COLO668 (cell line): ENCODE results near the gene ARPC5.
"Not testable (repeated sequence)": the region's sequence is repeated elsewhere in the genome, so short reads cannot be mapped to it uniquely, and the experiment has no call there.

ENCODE experiments used
- DNase-seq: peaks from one replicate; lab custom pipeline; 2025; ENCODE audit not compliant: unreplicated experiment; lab: John Stamatoyannopoulos, UW

Gene ARPC5

DNA sequence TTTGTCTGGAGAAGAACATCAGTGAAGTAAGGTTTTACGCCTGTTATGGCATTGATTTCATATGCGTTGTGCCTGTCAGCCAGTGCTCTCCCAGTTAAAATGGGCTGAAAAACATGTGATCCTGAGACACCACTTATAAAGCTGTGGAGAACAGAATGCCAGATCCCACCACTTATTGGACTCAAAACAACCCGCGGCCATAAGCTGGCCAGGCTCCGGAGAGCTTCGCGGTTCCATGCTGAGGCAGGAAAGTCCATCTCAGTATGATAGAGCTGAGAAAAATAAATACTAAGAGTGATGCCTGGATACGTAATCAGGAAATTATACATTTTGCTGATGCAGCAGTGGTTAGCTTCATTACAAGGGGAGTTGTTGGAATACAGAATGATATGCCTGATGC is 12.5 kb upstream of the ARPC5 start:
- DNase-seq, result no peak

DNA sequence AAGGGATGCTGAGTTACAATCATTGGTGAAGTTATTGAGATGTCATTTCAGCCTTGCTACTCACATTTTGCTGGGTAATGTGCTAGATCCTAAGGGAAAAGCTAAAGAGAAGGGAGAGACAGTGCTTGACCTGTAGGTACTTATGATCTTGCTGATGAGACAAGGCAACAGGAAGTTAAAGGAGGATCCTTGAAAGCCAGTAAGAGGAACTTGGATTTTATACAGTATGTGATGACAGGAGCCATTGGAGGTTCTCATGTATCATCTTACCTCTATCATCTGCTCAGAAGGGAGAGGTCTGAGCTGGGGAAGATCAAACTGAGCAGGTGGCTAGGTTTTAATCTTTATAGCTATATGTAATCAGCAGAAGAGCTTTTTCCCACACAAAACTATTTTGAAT is 11.2 kb upstream of the ARPC5 start:
- DNase-seq, result no peak

DNA sequence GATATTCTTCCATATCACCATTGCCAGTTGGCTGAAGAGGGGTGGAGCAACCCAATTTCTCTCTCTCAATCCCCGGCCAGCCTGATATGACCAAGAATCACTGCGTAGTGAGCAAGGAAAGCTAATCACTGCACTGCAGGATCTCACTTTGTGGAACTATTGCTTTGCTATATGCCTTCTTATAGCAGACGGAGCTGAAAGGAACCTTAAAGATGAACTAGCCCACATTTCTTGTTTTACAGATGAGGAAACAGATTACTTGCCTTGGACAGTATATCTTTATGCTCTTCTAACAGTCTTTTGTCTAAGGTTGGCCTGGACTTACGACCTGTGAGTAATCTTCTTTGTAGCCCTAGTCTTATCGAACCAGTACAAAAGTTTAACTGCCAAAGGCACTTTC is 9.9 kb upstream of the ARPC5 start:
- no peak for DNase-seq

DNA sequence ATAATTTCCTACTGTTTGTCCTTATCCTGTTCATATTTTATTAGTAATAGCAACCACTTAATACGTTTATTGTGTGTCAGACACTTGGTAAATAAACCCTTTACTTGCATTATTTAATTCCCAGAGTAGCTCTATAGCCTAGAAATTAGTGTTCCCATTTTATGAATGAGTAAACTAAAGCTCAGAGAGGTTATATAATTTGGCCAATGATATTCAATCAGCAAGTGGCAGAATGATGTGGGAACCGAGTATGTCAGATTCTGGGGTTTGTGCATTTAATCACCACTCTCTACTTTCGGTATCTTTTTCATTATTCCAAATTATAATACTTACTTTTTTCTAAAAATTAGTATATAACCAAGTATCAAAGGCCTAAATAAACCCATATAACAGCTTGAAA is 6.6 kb upstream of the ARPC5 start:
- DNase-seq, result no peak

DNA sequence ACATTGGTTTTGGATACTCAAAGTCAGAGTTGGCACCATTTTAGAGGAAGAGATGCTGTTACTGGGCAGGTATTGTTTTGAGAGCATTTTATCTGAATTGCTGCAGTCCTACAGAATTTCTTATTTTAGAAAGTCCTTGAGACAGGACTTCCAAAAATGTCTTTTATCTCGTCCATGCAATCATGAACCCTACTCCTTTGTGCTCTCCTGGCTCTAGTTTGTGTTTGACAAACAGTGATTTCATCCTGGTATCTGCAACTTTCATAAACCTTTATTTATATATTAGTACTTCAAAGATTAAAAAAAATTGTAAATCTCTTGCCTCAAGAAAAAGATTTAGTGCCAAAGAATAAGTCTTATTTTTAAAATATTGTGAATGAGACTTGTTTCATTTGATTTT is 4.6 kb upstream of the ARPC5 start:
- DNase-seq, result no peak

DNA sequence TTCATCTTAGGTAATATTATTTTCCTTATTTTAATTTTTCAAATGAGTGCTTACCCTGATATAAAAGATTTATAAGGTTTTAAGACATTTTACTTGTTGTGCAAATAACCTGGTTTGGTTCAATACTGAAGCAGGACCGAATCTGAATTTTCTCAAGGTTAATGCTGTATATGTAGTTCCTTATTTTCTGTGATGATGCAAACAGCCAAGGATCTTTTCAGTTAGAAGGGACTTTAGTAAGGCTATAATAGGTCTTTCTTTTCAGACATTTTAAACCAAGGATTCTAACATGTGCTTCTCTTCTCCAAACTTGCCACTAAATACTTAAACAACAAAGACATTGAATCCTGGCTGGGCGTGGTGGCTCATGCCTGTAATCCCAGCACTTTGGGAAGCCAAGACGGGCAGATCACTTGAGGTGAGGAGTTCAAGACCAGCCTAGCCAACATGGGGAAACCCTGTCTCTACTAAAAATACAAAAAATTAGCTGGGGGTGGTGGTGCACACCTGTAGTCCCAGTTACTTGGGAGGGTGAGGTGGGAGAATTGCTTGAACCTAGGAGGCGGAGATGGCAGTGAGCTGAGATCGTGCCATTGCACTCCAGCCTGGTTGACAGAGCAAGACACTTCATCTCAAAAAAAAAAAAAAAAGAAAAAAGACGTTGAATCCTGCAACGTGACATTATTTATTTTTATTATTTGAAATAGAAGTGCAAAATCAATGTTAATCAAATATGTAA is 3.2 kb upstream of the ARPC5 start:
- DNase-seq, result no peak

DNA sequence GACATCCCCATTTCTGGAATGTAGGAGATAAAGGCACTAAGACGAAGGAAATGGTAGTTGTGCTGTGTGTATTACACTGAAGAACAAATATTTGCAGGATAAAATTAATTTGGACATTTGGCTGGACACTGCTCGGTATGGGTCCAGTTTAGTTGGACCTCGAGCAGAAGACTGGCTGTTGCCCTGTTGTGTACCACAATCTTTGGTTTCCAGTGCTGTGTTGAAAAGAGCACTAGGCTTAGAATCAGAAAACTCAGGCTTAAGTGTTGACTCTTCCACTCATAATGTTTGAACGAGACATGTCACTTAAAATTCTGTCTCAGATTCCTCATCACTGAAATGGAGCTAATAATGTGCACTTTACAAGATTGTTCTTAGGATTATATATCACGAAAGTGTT is 1.2 kb upstream of the ARPC5 start:
- no peak for DNase-seq

DNA sequence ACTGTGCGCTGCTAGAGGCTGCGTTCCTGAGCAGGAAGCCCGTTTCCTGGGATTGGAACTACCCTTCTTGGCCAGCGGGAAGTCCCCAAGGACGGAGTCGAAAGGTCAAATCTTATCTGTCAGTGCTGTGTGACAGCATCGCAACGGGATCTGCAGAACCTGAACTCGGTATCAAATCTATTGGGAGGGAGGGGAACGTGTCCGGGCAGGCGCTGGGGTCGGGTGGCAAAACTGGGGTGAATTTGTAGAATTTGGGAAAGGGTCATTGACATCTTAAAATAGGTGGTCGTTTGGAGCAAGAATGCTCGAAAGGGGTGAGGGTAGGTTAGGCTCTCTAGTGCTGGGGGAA is 725 bp upstream of the ARPC5 start:
- no peak for DNase-seq

DNA sequence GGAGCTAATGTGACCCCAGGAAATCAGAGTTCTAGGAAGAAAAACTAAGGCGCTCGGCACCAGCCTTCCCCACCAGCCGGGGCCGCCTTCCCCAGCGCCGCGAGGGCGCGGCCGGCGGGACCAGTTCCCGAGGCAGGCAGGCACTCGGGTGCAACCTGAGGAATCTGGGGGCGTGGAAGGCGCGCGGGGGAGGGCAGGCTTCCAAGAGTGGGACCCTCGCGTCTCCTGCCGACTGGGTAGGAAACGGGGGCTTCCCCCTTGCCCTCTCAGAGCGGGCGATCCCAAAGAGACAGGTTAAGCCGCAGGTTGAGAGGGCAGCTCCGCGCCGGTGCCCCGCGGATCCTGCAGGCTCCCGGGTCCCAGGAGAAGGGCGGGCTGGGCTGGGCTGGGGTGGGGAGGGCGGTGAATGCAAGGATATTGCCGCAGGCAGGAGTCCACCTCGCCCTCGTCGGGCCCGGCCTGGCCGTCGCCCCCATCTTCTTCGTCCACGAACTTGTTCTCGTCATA is 431 bp downstream of the ARPC5 start:
- DNase-seq, result peak; percentile 73

DNA sequence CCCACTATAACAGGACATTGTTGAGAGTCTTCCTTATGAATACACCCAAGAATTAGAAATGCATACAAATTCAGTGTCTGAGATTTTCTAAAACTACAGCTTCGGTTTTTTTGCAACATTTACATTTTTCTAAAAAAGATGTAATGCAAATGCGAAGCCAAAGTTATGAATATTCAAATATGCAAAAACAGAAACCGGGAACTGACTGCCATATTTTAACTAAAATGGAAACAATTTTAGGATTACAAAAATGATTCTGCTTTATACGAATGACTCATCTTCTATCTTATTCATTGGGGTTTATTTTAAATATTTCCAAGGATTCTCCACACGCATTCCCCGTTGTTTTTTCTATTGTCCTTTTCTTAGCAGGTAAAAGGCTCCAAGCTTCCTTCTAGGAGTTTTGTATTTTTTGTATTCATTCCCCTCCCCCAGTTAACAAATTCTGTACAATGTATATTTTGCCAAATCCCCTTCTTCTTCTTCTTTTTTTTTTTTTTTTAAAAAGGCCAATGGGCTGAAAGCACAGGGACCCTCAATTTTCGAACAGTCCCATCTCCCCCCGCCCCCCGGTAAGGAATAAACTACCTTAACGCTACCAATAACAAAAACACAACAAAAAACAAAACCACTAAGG is 1.0 kb downstream of the ARPC5 start:
- DNase-seq, result no peak

DNA sequence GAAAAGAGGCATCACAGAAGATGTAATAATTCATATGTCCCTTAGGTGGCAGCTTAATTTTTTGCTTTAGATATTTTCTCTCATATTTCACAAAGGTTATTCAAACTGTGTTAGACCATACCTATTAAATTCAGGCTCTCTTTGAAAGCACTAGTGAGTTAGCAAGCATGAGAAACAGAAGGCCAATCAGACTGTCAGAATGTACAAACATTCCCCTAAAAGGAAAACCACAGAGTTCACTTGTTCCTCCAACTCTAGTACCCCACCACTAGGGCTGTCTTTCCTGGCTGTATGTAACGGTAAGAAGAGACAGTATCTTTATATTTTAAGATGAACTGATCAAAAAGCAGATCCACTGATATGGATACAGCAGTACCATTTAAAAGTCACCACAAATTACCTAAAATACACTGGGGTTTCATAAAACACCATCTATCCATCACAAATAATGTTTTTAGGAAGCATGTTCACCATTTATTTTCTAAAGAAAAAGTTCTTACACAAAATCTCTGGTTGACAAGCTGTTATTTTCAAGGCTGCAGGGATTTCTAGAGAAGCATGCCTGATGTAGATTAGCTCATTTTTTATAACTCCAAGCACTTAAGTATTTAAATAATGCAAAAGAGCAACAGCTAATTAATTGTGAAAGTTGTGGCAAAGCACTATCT is 1.8 kb downstream of the ARPC5 start:
- DNase-seq, result no peak

DNA sequence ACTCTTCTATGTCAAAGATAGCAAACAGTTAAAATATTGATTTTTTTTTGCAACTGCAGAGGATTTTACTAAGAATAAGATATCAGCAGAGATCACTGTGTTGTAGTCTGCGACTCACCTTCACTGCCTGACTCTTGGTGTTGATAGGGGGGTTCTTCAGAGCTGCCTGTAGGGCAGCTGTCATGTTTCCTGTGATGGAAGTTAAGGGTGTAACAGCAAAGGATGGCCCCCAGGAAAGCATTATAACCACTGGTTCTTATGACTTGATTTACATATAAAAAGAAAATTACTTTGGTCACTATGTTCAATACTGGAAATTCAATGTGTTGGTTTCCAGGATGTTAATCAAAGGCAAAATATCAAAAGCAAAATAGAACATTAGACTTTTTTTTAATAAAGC is 2.6 kb downstream of the ARPC5 start:
- DNase-seq, result no peak

DNA sequence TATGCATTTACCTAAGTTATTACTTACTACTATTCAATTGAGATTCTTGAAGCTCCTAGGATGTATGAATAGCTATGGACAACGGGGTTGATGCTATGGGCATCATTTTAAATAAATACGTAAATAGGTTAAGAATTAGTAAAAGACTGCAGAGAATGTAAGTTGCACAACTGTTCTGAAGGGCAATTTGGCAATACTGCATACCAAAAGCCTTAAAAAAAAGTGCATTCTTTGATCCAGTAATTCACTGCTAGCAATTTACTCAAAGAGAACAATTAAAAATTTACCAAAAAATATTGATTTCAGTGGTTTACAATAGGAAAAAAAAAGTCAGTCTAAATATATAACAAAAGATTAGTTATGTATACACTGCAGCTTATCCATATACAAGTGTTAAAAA is 3.5 kb downstream of the ARPC5 start:
- no peak for DNase-seq

DNA sequence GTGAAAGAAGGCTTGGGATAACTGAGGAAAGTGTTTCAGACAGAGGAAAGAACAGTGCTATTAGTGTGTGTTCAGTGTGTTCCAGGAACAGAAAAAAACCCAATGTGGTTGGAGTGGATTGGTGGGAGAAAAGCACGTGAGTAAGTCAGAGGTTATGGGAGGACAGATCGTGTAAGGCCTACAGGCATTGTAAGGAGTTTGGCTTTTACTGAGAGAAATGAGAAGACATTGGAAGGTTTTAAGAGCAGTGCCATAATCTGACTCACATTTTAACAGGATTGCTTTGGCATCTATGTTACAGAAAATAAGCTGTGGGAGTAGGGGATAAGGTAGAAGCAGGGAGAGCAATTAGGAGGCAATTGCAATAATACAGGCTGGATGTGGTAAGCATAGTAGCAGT is 4.8 kb downstream of the ARPC5 start:
- DNase-seq, result no peak

DNA sequence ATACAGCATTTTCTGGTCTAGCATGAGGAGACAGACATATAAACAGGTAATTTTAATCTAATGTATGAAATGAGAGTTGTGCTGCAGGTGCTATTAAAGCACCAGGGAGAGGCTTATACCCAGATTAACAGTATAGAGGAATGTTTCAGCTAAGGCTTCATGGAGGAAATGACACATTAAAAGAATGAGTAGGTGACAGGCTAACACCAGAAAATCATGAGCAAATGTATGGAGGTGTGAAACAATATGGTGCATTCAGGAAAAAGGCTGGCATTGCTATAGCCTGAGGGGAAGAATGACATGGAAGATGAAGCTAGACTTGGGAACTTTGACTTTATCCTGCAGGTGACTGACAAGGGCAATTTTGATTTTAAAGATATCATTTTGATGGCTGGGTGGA is 7.0 kb downstream of the ARPC5 start:
- DNase-seq, result no peak

DNA sequence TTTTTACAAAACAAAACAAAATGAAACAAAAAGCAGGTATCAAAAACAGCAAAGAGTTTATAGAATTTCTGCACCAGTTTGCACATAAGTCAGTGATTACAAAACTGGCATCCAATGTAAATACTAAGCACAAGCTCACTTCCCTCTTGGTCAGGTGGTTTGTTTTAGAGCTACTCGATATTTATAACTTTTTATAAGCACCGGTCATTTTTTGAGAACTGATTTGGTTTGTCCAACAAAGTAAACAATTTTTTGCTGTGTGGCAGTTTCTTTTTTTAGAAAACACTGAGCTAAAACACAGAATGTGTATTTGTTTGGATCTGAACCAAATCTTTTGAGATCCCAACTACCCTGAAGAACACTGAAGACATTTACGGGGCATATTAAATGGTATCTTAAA is 9.3 kb downstream of the ARPC5 start:
- not testable (repeated sequence) for DNase-seq

DNA sequence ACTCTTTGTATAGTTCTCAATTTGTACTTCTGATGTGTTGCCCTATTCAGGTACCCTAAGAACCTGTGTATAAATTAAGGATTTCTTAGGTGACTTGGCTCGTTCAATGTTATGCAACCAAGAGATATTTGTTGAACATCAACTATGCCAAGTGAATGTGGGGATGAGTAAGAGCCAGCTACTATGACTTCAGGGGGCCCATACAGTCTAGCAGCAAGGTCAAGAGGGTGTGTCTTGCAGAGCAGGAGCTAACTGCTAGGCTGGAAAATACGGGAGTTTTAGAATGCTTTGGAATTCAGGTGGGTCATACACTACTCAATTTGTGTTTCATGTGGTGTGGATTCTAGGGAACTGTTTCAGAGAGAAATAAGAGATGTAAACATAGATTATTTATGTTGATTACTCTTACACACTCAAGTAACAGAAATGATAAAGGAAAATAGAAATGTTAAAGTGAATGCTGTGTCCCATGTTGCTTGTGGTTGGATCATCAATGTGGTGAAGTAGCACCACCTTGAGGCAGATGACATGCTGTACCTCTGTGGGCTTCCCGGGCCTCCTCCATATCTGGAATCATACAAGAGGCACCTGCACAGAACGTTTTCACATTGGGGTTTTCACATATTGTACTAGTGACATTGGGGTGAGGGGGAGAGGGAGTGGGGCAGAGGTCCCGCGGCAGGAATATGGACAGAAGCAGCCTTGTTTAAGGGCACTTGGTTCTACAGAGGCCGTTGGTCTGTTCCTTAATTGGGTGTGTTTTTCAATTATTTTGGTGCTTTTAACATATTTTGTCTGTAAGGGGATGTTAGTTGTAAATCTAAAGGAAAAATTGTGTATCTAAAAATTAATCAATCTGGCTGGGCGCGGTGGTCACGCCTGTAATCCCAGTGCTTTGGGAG is 12.4 kb downstream of the ARPC5 start:
- DNase-seq, result peak; percentile 57

DNA sequence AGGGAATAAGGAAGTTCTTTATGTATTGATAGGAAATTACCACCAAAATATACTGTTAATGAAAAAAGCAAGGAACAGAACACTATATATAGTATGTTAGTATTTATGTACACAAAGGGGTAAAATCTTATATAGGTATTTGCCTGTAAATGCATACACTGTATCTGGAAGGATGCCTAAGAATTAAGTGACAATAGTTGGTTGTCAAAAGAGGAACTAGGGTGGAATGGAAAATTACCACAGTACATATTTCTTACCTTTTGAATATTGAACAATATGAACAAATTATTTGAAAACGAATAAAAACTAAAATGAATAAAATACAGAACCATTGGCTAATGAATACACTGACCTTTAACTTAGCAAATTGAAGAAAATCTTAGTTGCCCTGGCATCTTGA is 13.6 kb downstream of the ARPC5 start:
- no peak for DNase-seq

DNA sequence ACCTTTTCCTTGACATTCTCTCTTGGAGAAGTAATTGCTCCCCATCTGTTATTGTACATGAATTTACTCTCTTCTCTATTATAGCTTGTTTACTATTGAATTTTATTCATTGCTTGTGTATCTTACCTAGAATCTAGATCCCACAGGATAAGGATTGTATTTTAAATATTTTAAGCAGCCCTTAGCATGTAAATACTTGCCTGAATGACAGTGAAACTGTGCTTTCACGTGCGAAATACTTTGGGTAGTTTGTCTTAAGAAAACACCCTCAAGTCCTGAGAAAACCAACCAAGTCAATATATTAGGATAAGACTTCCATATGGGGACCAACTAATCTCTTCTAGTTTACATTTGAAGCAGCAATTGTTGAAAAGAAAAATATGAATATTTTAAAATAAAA is 15.3 kb downstream of the ARPC5 start:
- DNase-seq, result no peak

DNA sequence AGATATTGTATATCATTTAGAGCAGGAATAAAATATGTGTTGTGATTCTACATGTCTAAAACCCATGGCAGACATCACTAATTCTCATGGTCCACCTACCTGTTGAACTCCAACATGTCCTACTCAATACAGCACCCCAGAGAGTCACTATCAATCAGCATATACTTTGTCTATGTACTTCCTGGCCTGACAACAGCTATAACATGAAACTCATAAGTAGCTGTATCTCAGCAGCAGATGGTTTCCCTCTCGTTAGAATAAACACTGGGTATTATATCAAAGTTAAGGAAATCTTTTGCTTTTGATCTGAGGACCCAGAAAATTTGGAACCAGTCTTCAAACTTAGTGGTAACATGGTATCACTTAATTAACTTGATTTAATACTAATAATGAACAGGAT is 15.8 kb downstream of the ARPC5 start:
- DNase-seq, result no peak

DNA sequence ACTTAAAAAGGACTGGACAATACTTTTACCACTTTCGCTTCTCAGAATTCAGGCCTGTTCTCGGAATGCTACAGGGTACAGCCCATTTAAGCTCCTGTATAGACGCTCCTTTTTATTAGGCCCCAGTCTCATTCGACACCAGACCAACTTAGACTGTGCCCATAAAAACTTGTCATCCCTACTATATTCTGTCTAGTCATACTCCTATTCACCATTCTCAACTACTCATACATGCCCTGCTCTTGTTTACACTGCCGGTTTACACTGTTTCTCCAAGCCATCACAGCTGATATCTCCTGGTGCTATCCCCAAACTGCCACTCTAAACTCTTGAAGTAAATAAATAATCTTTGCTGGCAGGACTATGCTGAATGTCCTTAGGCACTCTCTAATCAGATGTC is 17.4 kb downstream of the ARPC5 start:
- not testable (repeated sequence) for DNase-seq
